Measurements from ENCODE around the gene PIK3C2B.

DNA sequence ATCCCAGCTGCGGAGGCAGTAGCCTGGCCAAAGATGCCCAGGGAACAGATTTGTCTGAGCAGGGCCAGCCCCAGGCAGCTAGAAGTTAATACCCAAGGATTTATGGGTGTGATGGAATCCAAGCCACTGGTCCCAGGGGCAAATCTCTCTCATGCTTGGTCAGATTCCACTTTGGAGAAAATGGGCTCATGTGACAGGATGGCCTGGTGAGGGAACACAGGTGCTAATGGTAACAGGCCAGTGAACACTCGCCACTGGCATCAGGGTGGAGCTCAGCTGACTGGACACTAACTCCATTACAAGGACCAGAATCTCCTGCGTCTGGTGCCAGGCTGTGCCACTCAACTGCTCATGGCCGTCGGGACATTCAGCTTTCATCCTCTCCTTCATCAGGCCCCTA is 33.6 kb upstream of the PIK3C2B start:
- TF ChIP-seq CTCF (IDR thresholded peaks at IDR 0.05; ENCODE audit: poor library complexity, severe bottlenecking) (no peak), POLR2AphosphoS5 (IDR thresholded peaks at IDR 0.05) (no peak), EZH2 (IDR thresholded peaks at IDR 0.05; ENCODE audit: borderline replicate concordance, insufficient read depth, low read length, poor library complexity, severe bottlenecking) (no peak), EP300 (conservative IDR thresholded peaks at IDR 0.05; ENCODE audit: poor library complexity, severe bottlenecking) (no peak), REST (IDR thresholded peaks at IDR 0.05; ENCODE audit: borderline replicate concordance) (no peak), RAD21 (conservative IDR thresholded peaks at IDR 0.05) (no peak), SMC3 (conservative IDR thresholded peaks at IDR 0.05; ENCODE audit: poor library complexity) (no peak), MXI1 (conservative IDR thresholded peaks at IDR 0.05; ENCODE audit: poor library complexity, severe bottlenecking) (no peak), TAF1 (IDR thresholded peaks at IDR 0.05; ENCODE audit: low read depth) (no peak)

Data from neural cell (in vitro differentiated cells).